Neural cell (in vitro differentiated cells): ENCODE data around the gene NLRX1. TPM values are rescaled to one million over a fixed set of nuclear protein-coding genes. Genes with fewer than 3 reads are reported as not detected.

Source experiments
- H2AFZ ChIP-seq: fragments of 200-600, 300-800 bp; sonication (generic), shearing (Covaris generic); 2 replicates; pipeline ENCODE4 v1.6.0; 2014; ENCODE audit warnings: low read depth, mild to moderate bottlenecking, antibody characterized with exemption, low read length, moderate library complexity
- H3F3A ChIP-seq: fragments of 200-600 bp; shearing (Covaris generic); 2 replicates; pipeline ENCODE4 v1.6.1; 2016; ENCODE audit warnings: mild to moderate bottlenecking, moderate library complexity, mixed read lengths, antibody characterized with exemption, low read length; ENCODE audit not compliant: insufficient read depth, poor library complexity, severe bottlenecking
- H3K27ac ChIP-seq: fragments of 200-600, 300-800 bp; sonication (generic), shearing (Covaris generic); 2 replicates; pipeline ENCODE4 v1.5.1; 2014; ENCODE audit warnings: mild to moderate bottlenecking, low read length, moderate library complexity
- H3K27me3 ChIP-seq: fragments of 300-800, 200-600 bp; sonication (generic), shearing (Covaris generic); 2 replicates; pipeline ENCODE4 v1.6.0; 2014; ENCODE audit warnings: mild to moderate bottlenecking, low read depth, low read length, moderate library complexity; ENCODE audit not compliant: insufficient read depth
- H3K36me3 ChIP-seq: fragments of 300-800, 200-600 bp; sonication (generic), shearing (Covaris generic); 2 replicates; pipeline ENCODE4 v1.5.1; 2014; ENCODE audit warnings: mild to moderate bottlenecking, antibody characterized with exemption, low read length, moderate library complexity; ENCODE audit not compliant: insufficient read depth
- H3K4me2 ChIP-seq: fragments of 300-800, 200-600 bp; sonication (generic), shearing (Covaris generic); 2 replicates; pipeline ENCODE4 v1.6.0; 2014; ENCODE audit warnings: mild to moderate bottlenecking, low read length
- H3K4me3 ChIP-seq: fragments of 300-800, 200-600 bp; sonication (generic), shearing (Covaris generic); 2 replicates; pipeline ENCODE4 v1.5.1; 2014; ENCODE audit warnings: mild to moderate bottlenecking, low read length, moderate library complexity
- H3K79me2 ChIP-seq: fragments of 200-600 bp; shearing (Covaris generic); replicated peaks from 2 replicates; pipeline ENCODE4 v1.6.0; 2014; ENCODE audit warnings: mild to moderate bottlenecking, low read length, moderate library complexity; ENCODE audit not compliant: insufficient read depth
- H3K9ac ChIP-seq: fragments of 300-800, 200-600 bp; sonication (generic), shearing (Covaris generic); 2 replicates; pipeline ENCODE4 v1.6.1; 2016; ENCODE audit warnings: mild to moderate bottlenecking, low read length, mixed read lengths
- H3K9me2 ChIP-seq: fragments of 200-600 bp; shearing (Covaris generic); 2 replicates; pipeline ENCODE4 v1.6.1; 2016; ENCODE audit warnings: mild to moderate bottlenecking, low read length, mixed read lengths; ENCODE audit not compliant: insufficient read depth
- H3K9me3 ChIP-seq: fragments of 200-600, 300-800 bp; sonication (generic), shearing (Covaris generic); 2 replicates; pipeline ENCODE4 v1.6.1; 2016; ENCODE audit warnings: mild to moderate bottlenecking, mixed run types, low read length, moderate library complexity, mixed read lengths
- H4K20me1 ChIP-seq: fragments of 200-600 bp; shearing (Covaris generic); 2 replicates; pipeline ENCODE4 v1.6.1; 2016; ENCODE audit warnings: mild to moderate bottlenecking, mixed run types; ENCODE audit not compliant: insufficient read depth
- EP300 ChIP-seq: fragments of 450-650 bp; conservative IDR thresholded peaks from 2 replicates; pipeline ENCODE4 v1.6.1; 2014; ENCODE audit warnings: antibody characterized with exemption, mild to moderate bottlenecking, moderate library complexity; ENCODE audit not compliant: poor library complexity, severe bottlenecking
- EZH2 ChIP-seq: fragments of 200-600, 300-800 bp; shearing (Covaris generic), sonication (generic); IDR thresholded peaks from 2 replicates; pipeline ENCODE4 v1.6.1; 2014; ENCODE audit warnings: antibody characterized with exemption, low read length, borderline replicate concordance, mild to moderate bottlenecking; ENCODE audit not compliant: insufficient read depth, poor library complexity, severe bottlenecking
- MXI1 ChIP-seq: fragments of 450-650 bp; conservative IDR thresholded peaks from 2 replicates; pipeline ENCODE4 v1.6.1; 2014; ENCODE audit warnings: antibody characterized with exemption, mild to moderate bottlenecking; ENCODE audit not compliant: poor library complexity, severe bottlenecking
- POLR2AphosphoS5 ChIP-seq: IDR thresholded peaks from 2 replicates; pipeline ENCODE4 v1.6.1; 2012
- RAD21 ChIP-seq: fragments of 450-650 bp; conservative IDR thresholded peaks from 2 replicates; pipeline ENCODE4 v1.6.1; 2014; ENCODE audit warnings: antibody characterized with exemption, mild to moderate bottlenecking, moderate library complexity
- SMC3 ChIP-seq: fragments of 450-650 bp; conservative IDR thresholded peaks from 2 replicates; pipeline ENCODE4 v1.6.1; 2014; ENCODE audit warnings: antibody characterized with exemption, mild to moderate bottlenecking, moderate library complexity; ENCODE audit not compliant: poor library complexity
- TAF1 ChIP-seq: IDR thresholded peaks from 2 replicates; pipeline ENCODE4 v1.6.1; 2012; ENCODE audit warnings: low read depth
- polyA plus RNA-seq: library from polyadenylated mRNA; depleted of rRNA; stranded (reverse); fragments of >200 nt; gene quantifications from 2 replicates; pipeline ENCODE4 v1.2.3, GENCODE V29; 2014
- TF ChIP-seq, protein P1 (sequence below): fragments of 450-650 bp; IDR thresholded peaks from 2 replicates; pipeline ENCODE4 v1.5.1; 2014; ENCODE audit warnings: antibody characterized with exemption, mild to moderate bottlenecking, moderate library complexity; ENCODE audit not compliant: poor library complexity, severe bottlenecking
- TF ChIP-seq, protein P2 (sequence below): IDR thresholded peaks from 2 replicates; pipeline ENCODE4 v1.6.1; 2012; ENCODE audit warnings: borderline replicate concordance

NLRX1 gene
- polyA plus RNA-seq, 1 donor from 2014 or later: 1.6 TPM

DNA sequence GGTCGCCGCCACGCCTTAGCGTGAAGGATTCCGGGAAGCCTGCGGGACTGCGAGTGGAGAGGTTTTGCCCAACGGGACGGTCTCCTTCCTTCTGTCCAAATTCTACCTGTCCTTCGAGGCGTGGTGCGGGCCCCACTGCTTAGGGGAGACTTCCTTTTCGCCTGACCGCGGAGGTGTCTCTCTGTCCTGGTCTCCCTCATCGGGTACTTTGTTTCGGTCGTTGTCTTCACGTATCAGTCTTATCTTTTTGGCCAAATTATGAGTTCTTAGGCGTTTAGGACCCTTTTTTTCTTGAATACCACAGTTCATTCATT is 46.8 kb upstream of the NLRX1 start:
- H3K27me3 ChIP-seq: no peaks in the 10 kb centered on the region
- H2AFZ ChIP-seq: peak overlapping the region; percentile 88
- H3K9me2 ChIP-seq: no peaks in the 10 kb centered on the region
- H3K36me3 ChIP-seq: no peaks in the 10 kb centered on the region
- H3K79me2 ChIP-seq: peaks cover 17% of the 10 kb centered on the region
- peak overlapping the region; percentile 85 for H3K9ac ChIP-seq
- no peak for TF ChIP-seq POLR2AphosphoS5
- no peak for TF ChIP-seq MXI1
- TF ChIP-seq SMC3: peak; percentile 49
- H3K9me3 ChIP-seq: no peaks in the 10 kb centered on the region
- H3K27ac ChIP-seq: peak overlapping the region; percentile 80
- H3K4me3 ChIP-seq: peak overlapping the region; percentile 91
- H3K4me2 ChIP-seq: peak overlapping the region; percentile 68
- no peaks in the 10 kb centered on the region for H3F3A ChIP-seq
- no peaks in the 10 kb centered on the region for H4K20me1 ChIP-seq

DNA sequence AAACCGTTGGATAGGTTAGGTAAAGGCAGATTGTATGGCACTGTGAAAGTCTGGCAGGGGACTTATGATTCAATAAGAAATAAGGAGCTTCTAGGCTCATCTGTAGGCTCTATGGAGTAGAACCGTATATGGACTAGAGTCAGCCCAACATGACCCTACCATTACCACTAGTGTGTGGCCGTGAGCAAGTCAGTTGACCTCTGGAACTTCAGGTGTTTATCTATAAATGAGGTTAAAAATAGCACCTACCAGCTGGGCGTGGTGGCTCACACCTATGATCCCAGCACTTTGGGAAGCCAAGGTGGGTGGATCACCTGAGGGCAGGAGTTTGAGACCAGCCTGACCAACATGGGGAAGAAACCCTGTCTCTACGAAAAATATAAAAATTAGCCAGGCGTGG is 42.7 kb upstream of the NLRX1 start:
- no peaks in the 10 kb centered on the region for H3K9me3 ChIP-seq
- peaks cover 17% of the 10 kb centered on the region for H3K79me2 ChIP-seq
- no peak overlapping the region for H3K27ac ChIP-seq
- no peaks in the 10 kb centered on the region for H3K9me2 ChIP-seq
- H3K4me3 ChIP-seq: no peak overlapping the region
- no peak overlapping the region for H3K4me2 ChIP-seq
- no peaks in the 10 kb centered on the region for H3K36me3 ChIP-seq
- TF ChIP-seq EP300: no peak
- TF ChIP-seq, protein P1, sequence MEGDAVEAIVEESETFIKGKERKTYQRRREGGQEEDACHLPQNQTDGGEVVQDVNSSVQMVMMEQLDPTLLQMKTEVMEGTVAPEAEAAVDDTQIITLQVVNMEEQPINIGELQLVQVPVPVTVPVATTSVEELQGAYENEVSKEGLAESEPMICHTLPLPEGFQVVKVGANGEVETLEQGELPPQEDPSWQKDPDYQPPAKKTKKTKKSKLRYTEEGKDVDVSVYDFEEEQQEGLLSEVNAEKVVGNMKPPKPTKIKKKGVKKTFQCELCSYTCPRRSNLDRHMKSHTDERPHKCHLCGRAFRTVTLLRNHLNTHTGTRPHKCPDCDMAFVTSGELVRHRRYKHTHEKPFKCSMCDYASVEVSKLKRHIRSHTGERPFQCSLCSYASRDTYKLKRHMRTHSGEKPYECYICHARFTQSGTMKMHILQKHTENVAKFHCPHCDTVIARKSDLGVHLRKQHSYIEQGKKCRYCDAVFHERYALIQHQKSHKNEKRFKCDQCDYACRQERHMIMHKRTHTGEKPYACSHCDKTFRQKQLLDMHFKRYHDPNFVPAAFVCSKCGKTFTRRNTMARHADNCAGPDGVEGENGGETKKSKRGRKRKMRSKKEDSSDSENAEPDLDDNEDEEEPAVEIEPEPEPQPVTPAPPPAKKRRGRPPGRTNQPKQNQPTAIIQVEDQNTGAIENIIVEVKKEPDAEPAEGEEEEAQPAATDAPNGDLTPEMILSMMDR: no peak
- no peak for TF ChIP-seq TAF1
- no peak for TF ChIP-seq POLR2AphosphoS5
- no peak for TF ChIP-seq SMC3
- no peak overlapping the region for H3K9ac ChIP-seq
- no peak overlapping the region for H2AFZ ChIP-seq
- H4K20me1 ChIP-seq: no peaks in the 10 kb centered on the region
- no peaks in the 10 kb centered on the region for H3F3A ChIP-seq
- no peaks in the 10 kb centered on the region for H3K27me3 ChIP-seq

DNA sequence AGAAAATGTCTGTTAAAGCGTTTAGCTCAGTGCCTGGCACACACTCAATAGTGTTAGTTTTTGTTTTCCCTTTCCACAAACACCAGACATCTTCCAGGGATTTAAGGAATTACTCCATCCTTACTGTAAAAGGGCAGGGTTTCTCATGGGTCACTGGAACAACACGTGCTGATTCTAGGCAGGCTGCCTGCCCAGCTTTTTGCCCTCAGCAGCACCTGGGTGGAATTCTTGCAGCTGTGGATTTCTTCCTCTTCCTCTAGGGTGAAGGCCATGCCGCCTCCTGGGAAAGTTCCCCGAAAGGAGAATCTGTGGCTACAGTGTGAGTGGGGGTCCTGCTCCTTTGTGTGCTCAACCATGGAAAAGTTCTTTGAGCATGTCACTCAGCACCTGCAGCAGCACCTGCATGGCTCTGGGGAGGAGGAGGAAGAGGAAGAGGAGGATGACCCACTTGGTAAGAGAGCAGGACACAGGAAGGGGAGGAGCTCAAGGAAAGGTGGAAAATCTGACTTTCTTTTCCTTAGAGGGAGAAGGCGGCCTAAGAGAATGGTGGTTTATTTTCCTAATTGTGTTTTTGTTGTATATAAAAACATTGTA is 41.8 kb upstream of the NLRX1 start:
- Histone ChIP-seq H3K4me3 (no peak overlapping the region), H3K4me2 (no peak overlapping the region), H3K9me2 (no peaks in the 10 kb centered on the region), H3K79me2 (peaks cover 17% of the 10 kb centered on the region), H2AFZ (no peak overlapping the region), H3K36me3 (no peaks in the 10 kb centered on the region), H3F3A (no peaks in the 10 kb centered on the region), H3K9ac (no peak overlapping the region), H4K20me1 (no peaks in the 10 kb centered on the region), H3K9me3 (no peaks in the 10 kb centered on the region), H3K27me3 (no peaks in the 10 kb centered on the region), H3K27ac (no peak overlapping the region)
- TF ChIP-seq POLR2AphosphoS5 (no peak), SMC3 (no peak), EZH2 (no peak), MXI1 (no peak)

DNA sequence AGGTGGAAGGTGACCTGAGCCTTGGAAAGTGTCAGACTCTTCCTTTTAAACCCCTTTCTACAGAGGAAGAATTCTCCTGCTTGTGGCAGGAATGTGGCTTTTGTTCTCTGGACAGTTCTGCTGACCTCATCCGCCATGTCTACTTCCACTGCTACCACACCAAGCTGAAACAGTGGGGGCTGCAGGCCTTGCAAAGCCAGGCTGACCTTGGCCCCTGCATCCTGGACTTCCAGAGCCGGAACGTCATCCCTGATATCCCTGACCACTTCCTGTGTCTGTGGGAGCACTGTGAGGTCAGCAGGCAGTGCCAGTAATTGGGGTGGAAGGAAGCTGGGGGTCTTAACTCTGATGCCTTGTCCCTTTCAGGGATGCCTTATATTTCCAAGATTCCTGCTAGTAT is 37.9 kb upstream of the NLRX1 start:
- Histone ChIP-seq H3F3A (no peaks in the 10 kb centered on the region), H3K27me3 (no peaks in the 10 kb centered on the region), H3K4me3 (no peak overlapping the region), H3K9me2 (no peaks in the 10 kb centered on the region), H3K79me2 (no peaks in the 10 kb centered on the region), H3K36me3 (peaks cover 5% of the 10 kb centered on the region), H3K27ac (no peak overlapping the region), H4K20me1 (no peaks in the 10 kb centered on the region), H3K9ac (no peak overlapping the region), H3K9me3 (no peaks in the 10 kb centered on the region), H2AFZ (no peak overlapping the region), H3K4me2 (no peak overlapping the region)
- no peak for TF ChIP-seq RAD21
- TF ChIP-seq SMC3: no peak
- TF ChIP-seq EP300: no peak
- no peak for TF ChIP-seq EZH2
- no peak for TF ChIP-seq POLR2AphosphoS5
- TF ChIP-seq, protein P1: no peak
- TF ChIP-seq TAF1: no peak
- TF ChIP-seq, protein P2, sequence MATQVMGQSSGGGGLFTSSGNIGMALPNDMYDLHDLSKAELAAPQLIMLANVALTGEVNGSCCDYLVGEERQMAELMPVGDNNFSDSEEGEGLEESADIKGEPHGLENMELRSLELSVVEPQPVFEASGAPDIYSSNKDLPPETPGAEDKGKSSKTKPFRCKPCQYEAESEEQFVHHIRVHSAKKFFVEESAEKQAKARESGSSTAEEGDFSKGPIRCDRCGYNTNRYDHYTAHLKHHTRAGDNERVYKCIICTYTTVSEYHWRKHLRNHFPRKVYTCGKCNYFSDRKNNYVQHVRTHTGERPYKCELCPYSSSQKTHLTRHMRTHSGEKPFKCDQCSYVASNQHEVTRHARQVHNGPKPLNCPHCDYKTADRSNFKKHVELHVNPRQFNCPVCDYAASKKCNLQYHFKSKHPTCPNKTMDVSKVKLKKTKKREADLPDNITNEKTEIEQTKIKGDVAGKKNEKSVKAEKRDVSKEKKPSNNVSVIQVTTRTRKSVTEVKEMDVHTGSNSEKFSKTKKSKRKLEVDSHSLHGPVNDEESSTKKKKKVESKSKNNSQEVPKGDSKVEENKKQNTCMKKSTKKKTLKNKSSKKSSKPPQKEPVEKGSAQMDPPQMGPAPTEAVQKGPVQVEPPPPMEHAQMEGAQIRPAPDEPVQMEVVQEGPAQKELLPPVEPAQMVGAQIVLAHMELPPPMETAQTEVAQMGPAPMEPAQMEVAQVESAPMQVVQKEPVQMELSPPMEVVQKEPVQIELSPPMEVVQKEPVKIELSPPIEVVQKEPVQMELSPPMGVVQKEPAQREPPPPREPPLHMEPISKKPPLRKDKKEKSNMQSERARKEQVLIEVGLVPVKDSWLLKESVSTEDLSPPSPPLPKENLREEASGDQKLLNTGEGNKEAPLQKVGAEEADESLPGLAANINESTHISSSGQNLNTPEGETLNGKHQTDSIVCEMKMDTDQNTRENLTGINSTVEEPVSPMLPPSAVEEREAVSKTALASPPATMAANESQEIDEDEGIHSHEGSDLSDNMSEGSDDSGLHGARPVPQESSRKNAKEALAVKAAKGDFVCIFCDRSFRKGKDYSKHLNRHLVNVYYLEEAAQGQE: no peak
- no peak for TF ChIP-seq MXI1
